Epithelial cell of esophagus (primary cell): ENCODE data around the gene ASB5.
A peak's percentile ranks its signal among the peaks of the same experiment; 100 is the strongest.
"Not testable (repeated sequence)": the region's sequence is repeated elsewhere in the genome, so short reads cannot be mapped to it uniquely, and the experiment has no call there.

Source experiments
- DNase-seq: peaks from one replicate; pipeline ENCODE4 v3.0.0; 2010; ENCODE audit warnings: low read depth
- H3K4me3 ChIP-seq: 2 replicates; pipeline ENCODE4 v1.5.1; 2011; ENCODE audit warnings: mild to moderate bottlenecking, low read length, control low read depth
- CTCF ChIP-seq: IDR thresholded peaks from 2 replicates; pipeline ENCODE4 v1.5.1; 2011; ENCODE audit warnings: low read depth, mild to moderate bottlenecking, low read length, control low read depth, inconsistent platforms; ENCODE audit not compliant: insufficient read depth; ENCODE audit errors: missing control alignments

Gene ASB5

GRCh38 chr4:176306837-176307665 is 38.0 kb upstream of the ASB5 start:
- no peak overlapping the region for H3K4me3 ChIP-seq
- TF ChIP-seq CTCF: no peak
- no peak for DNase-seq

- no peak overlapping the region for H3K4me3 ChIP-seq
- no peak for DNase-seq
- TF ChIP-seq CTCF: no peak
Observed at GRCh38 chr4:176303938-176304337, 34.9 kb upstream of the ASB5 start.

GRCh38 chr4:176302283-176303275 is 33.6 kb upstream of the ASB5 start:
- DNase-seq: peak; percentile 82
- no peak for TF ChIP-seq CTCF
- no peak overlapping the region for H3K4me3 ChIP-seq

GRCh38 chr4:176300565-176300964 is 31.5 kb upstream of the ASB5 start:
- DNase-seq: no peak
- H3K4me3 ChIP-seq: no peak overlapping the region
- no peak for TF ChIP-seq CTCF

GRCh38 chr4:176300036-176300435 is 31.0 kb upstream of the ASB5 start:
- no peak for TF ChIP-seq CTCF
- H3K4me3 ChIP-seq: no peak overlapping the region
- no peak for DNase-seq

GRCh38 chr4:176298664-176299063 is 29.6 kb upstream of the ASB5 start:
- TF ChIP-seq CTCF: no peak
- DNase-seq: no peak
- no peak overlapping the region for H3K4me3 ChIP-seq

GRCh38 chr4:176295907-176296306 is 26.9 kb upstream of the ASB5 start:
- not testable (repeated sequence) for H3K4me3 ChIP-seq, DNase-seq
